D721Med (cell line): ENCODE measurements around the gene CBX1.

ENCODE experiments used
- DNase-seq: peaks from one replicate; pipeline ENCODE4 v3.0.0; 2011; ENCODE audit warnings: low spot score; ENCODE audit not compliant: insufficient read length
- FAIRE-seq: peaks from 2 replicates; lab custom pipeline; 2011; peaks lifted over from hg19 to GRCh38; lab: Jason Lieb, UNC
- TF ChIP-seq, protein P1 (sequence below): IDR thresholded peaks from 2 replicates; pipeline ENCODE4 v1.5.1; 2012; ENCODE audit warnings: mild to moderate bottlenecking, control low read depth; ENCODE audit not compliant: insufficient read depth; ENCODE audit errors: missing control alignments

The CBX1 gene

DNA sequence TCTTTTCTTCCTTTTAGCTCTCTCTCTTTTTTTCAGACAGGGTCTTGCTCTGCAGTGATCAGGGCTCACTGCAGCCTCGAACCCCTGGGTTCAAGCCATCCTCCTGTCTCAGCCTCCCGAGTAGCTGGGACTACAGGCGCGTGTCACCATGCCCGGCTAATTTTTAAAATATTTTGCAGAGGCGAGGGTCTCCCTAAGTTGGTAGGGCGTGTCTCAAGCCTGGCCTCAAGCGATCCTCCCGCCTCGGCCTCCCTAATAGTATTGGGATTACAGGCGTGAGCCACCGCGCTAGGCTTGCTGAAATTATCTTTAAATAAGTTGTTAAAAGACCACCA lies 5.5 kb upstream of the CBX1 start:
- DNase-seq (no peak), FAIRE-seq (no peak)
- TF ChIP-seq, protein P1, sequence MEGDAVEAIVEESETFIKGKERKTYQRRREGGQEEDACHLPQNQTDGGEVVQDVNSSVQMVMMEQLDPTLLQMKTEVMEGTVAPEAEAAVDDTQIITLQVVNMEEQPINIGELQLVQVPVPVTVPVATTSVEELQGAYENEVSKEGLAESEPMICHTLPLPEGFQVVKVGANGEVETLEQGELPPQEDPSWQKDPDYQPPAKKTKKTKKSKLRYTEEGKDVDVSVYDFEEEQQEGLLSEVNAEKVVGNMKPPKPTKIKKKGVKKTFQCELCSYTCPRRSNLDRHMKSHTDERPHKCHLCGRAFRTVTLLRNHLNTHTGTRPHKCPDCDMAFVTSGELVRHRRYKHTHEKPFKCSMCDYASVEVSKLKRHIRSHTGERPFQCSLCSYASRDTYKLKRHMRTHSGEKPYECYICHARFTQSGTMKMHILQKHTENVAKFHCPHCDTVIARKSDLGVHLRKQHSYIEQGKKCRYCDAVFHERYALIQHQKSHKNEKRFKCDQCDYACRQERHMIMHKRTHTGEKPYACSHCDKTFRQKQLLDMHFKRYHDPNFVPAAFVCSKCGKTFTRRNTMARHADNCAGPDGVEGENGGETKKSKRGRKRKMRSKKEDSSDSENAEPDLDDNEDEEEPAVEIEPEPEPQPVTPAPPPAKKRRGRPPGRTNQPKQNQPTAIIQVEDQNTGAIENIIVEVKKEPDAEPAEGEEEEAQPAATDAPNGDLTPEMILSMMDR, result no peak

DNA sequence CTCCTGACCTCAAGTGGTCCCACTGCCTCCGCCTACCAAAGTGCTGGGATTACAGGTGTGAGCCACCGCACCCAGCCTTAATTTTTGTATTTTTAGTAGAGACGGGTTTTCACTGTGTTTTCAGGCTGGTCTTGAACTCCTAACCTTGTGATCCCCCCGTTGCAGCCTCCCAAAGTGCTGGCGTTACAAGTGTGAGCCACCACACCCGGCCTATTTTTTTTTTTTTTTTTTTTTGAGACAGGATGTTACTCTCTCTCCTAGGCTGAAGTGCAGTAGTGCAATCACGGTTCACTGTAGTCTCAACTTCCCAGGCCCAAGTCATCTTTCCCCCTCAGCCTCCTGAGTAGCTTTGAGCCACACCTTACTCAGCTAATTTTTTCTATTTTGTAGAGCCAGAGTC lies 3.2 kb upstream of the CBX1 start:
- TF ChIP-seq, protein P1, result no peak
- DNase-seq, result no peak
- FAIRE-seq, result no peak

DNA sequence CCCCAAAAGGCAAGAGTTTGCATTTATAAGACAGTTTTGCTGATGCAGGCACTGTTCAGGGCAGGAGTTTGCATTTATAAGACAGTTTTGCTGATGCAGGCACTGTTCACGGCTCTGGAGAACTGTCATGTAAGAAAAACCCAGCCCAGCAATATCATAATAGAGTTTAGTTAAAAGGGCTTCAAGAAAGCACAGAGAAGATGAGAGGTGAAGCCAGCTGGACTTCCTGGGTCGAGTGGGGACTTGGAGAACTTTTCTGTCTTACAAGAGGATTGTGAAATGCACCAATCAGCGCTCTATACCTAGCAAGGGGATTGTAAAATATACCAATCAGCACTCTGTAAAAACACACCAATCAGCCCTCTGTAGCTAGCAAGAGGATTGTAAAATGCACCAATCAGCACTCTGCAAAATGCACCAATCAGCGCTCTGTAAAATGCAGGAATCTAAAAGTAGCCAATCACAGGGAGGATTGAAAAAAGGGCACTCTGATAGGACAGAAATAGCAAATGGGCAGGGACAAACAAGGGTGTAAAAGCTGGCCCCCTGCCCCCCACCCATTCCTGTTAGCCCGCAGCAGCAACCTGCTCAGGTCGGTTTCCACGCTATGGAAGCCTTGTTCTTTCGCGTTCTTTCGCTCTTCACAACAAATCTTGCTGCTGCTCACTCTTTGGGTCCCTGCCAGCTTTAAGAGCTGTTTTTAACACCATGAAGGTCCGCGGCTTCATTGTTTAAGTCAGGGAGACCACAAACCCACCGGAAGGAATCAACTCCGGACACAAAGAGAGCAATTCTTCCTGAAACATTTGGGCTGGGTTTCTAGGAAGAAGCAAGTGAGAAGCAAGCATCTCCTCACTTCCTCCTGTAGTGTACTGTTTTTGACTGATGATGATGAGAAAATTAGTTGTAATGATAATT lies 1.8 kb upstream of the CBX1 start:
- FAIRE-seq, result no peak

DNA sequence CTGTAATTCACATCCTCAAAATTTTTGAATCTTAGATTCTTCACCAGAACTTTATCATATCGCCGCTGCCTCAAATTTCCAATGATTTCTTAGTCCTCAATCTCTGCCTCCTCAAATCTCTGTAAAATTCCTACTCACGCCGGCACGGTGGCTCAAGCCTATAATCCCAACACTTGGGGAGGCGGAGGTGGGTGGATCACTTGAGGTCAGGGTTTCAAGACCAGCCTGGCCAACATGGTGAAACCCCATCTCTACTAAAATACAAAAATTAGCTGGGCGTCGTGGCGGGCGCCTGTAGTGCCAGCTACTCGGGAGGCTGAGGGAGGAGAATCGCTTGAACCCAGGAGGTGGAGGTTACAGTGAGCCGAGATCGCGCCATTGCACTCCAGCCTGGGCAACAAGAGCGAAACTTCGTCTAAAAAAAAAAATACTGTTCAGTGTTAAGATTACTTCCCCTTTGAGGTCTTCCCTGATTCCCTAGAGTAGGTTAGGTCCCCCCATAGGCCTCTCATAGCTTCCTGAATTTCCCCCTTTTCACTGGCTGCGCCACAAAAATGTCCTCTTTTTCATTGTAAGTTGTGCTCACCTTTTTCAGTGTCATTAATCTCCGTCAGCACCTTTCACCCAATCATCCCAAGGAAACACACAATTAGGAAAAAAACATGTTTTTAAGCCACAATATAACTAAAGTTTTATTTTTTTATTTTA lies 919 bp upstream of the CBX1 start:
- TF ChIP-seq, protein P1, result no peak
- FAIRE-seq, result no peak
- DNase-seq, result no peak

More for the DNA sequence above, 1.8 kb upstream of the CBX1 start:
- TF ChIP-seq, protein P1, result no peak
- DNase-seq, result no peak

DNA sequence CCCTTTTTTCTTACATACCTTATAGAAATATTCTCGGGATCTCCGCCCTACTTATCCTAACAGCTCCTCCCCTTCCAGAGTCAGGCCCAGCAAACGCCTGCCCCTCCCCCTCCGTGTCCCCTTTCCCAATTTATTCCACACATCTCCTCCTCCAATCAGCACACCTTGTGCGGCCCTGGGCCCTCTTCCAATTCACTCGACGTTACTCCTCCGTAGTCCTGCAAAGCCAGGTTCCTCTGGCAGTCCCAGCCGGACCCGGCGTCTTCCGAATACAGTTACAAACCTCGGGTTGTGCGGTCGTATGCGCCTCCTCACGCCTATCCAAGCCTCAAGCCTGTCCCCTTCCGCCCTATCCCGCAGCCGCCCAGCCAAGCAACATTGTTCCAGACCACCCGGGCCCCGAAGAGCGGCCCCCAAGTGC lies 677 bp downstream of the CBX1 start:
- TF ChIP-seq, protein P1, result no peak
- DNase-seq (no peak), FAIRE-seq (no peak)

DNA sequence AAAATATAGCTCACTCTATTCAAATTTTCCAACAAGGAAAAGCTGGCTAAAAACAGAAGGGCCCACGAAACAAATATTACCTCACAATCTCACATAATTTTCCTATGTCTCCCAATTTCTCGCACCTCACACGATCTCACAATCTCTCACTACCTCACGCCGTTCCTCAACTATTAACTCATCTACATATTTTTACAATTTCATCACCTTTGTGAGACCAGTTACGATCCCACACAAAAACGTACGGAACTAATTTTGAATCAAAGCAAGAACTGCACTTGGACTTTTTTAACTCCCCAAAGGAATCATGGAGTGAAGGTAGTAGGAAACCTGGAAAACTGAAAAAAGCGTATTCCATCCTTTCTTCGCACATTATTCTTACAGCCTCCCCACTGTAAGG lies 1.1 kb downstream of the CBX1 start:
- DNase-seq (no peak), FAIRE-seq (no peak)

More for the DNA sequence above, 1.1 kb downstream of the CBX1 start:
- TF ChIP-seq, protein P1, result no peak
